HEK293 (cell line): ENCODE data around the gene ZNF343.

Experiments
- CTCF ChIA-PET: fragments of 350-600 bp; formaldehyde crosslinking; extraction: SDS; loops from one replicate; lab custom pipeline; 2021; ENCODE audit warnings: antibody characterized with exemption; lab: Yijun Ruan, JAX
- POLR2A ChIA-PET: fragments of 300-600 bp; formaldehyde crosslinking; extraction: SDS; loops from one replicate; lab custom pipeline; 2020; ENCODE audit warnings: antibody characterized with exemption, inconsistent platforms; lab: Yijun Ruan, JAX
- H3K27ac ChIP-seq: fragments of 200-500 bp; sonication (Bioruptor generic); 2 replicates; pipeline ENCODE4 v1.5.1; 2014; ENCODE audit warnings: low read depth, low read length, control low read depth, inconsistent platforms; ENCODE audit errors: extremely low read depth
- H3K36me3 ChIP-seq, 2 experiments: fragments of 200-500 bp in 1 of 2; sonication (Bioruptor generic) in 1 of 2; 1 replicate in 1 of 2; 2 replicates in 1 of 2; pipeline ENCODE4 v1.5.1; 2014 to 2017; ENCODE audit warnings: inconsistent platforms in 2 of 2, low read length in 2 of 2; ENCODE audit not compliant: control insufficient read depth in 2 of 2, insufficient read depth in 1 of 2
- H3K4me1 ChIP-seq: fragments of 200-500 bp; sonication (Bioruptor generic); 2 replicates; pipeline ENCODE4 v1.5.1; 2014; ENCODE audit warnings: mild to moderate bottlenecking, low read length, inconsistent platforms; ENCODE audit not compliant: control insufficient read depth, insufficient read depth
- H3K4me3 ChIP-seq: 2 replicates; pipeline ENCODE4 v1.5.1; 2011; ENCODE audit warnings: low read depth, mild to moderate bottlenecking, control low read depth, low read length, moderate library complexity
- H3K9me3 ChIP-seq: fragments of 200-500 bp; sonication (Bioruptor generic); 2 replicates; pipeline ENCODE4 v1.5.1; 2014; ENCODE audit warnings: low read depth, low read length, inconsistent platforms; ENCODE audit not compliant: control insufficient read depth, insufficient read depth
- EGR2 ChIP-seq: fragments of 450-650 bp; formaldehyde crosslinking; IDR thresholded peaks from 2 replicates; pipeline ENCODE4 v1.5.1; 2016; ENCODE audit warnings: low read depth, missing biosample characterization, missing genetic modification characterization
- OVOL3 ChIP-seq: fragments of 450-650 bp; formaldehyde crosslinking; IDR thresholded peaks from 2 replicates; pipeline ENCODE4 v1.5.1; 2016; ENCODE audit warnings: missing biosample characterization, missing genetic modification characterization
- REPIN1 ChIP-seq: fragments of 450-650 bp; formaldehyde crosslinking; IDR thresholded peaks from 2 replicates; pipeline ENCODE4 v1.5.1; 2017; ENCODE audit warnings: missing biosample characterization, missing genetic modification characterization, low read depth
- ZBTB17 ChIP-seq: fragments of 450-650 bp; formaldehyde crosslinking; IDR thresholded peaks from 2 replicates; pipeline ENCODE4 v1.5.1; 2016; ENCODE audit warnings: missing biosample characterization, missing genetic modification characterization
- ZBTB44 ChIP-seq: fragments of 450-650 bp; IDR thresholded peaks from 2 replicates; pipeline ENCODE4 v1.5.1; 2018; ENCODE audit warnings: missing biosample characterization, mild to moderate bottlenecking, missing genetic modification characterization
- ZBTB8A ChIP-seq: fragments of 450-650 bp; formaldehyde crosslinking; IDR thresholded peaks from 2 replicates; pipeline ENCODE4 v1.5.1; 2016; ENCODE audit warnings: missing biosample characterization, missing genetic modification characterization
- ZFHX2 ChIP-seq: fragments of 450-650 bp; formaldehyde crosslinking; conservative IDR thresholded peaks from 2 replicates; pipeline ENCODE4 v1.5.1; 2016; ENCODE audit warnings: missing biosample characterization, missing genetic modification characterization
- ZNF121 ChIP-seq: fragments of 450-650 bp; formaldehyde crosslinking; IDR thresholded peaks from 2 replicates; pipeline ENCODE4 v1.5.1; 2016; ENCODE audit warnings: missing biosample characterization, missing genetic modification characterization
- ZNF292 ChIP-seq: fragments of 450-650 bp; formaldehyde crosslinking; IDR thresholded peaks from 2 replicates; pipeline ENCODE4 v1.5.1; 2016; ENCODE audit warnings: low read depth, missing biosample characterization, missing genetic modification characterization, borderline replicate concordance
- ZNF302 ChIP-seq: fragments of 450-650 bp; formaldehyde crosslinking; IDR thresholded peaks from 2 replicates; pipeline ENCODE4 v1.5.1; 2016; ENCODE audit warnings: missing biosample characterization, missing genetic modification characterization, low read depth
- ZNF529 ChIP-seq: fragments of 450-650 bp; formaldehyde crosslinking; IDR thresholded peaks from 2 replicates; pipeline ENCODE4 v1.5.1; 2017; ENCODE audit warnings: missing genetic modification characterization, missing biosample characterization; ENCODE audit not compliant: insufficient replicate concordance
- ZNF664 ChIP-seq: fragments of 450-650 bp; formaldehyde crosslinking; IDR thresholded peaks from 2 replicates; pipeline ENCODE4 v1.5.1; 2016; ENCODE audit warnings: missing biosample characterization, missing genetic modification characterization
- ZSCAN18 ChIP-seq: fragments of 450-650 bp; formaldehyde crosslinking; IDR thresholded peaks from 2 replicates; pipeline ENCODE4 v1.5.1; 2016; ENCODE audit warnings: missing biosample characterization, missing genetic modification characterization
- ZSCAN5A ChIP-seq: fragments of 450-650 bp; formaldehyde crosslinking; IDR thresholded peaks from 2 replicates; pipeline ENCODE4 v1.5.1; 2016; ENCODE audit warnings: missing biosample characterization, missing genetic modification characterization

ZNF343 gene

DNA sequence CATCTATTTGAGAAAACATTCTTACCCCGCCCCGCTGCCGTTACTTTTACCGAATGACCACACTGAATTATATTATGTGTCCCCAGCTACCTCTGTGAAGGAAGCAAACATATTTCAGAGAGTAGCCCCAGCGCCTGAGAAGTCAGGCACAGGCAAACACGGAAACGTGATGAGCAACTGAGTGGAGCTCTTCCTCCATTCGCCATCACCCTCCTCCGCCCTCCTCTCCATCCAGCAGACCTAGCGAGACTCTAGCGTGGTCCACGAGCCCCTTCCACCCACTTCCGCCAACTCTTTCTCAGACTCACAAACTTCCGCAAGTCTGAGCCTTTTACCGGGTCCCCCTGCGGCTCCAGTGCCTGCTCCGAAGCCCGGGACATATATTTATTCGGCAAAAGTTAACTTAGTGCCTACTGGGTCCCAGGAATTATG, 38.7 kb downstream of the ZNF343 start (continued):
- no peak for TF ChIP-seq ZBTB44 (tag by site-specific recombination)

- CTCF ChIA-PET = interaction anchor here (0.5 to 2.9 kb wide), 6 partner anchors 10 to 398 kb away, joined by 3 to 14 read pairs (median 5); no protein-coding TSS in a partner anchor
- no peaks in the 10 kb centered on the region for H3K9me3 ChIP-seq
- no peaks in the 10 kb centered on the region; the same call in 1 of the 2 replicates for H3K4me1 ChIP-seq
- H3K36me3 ChIP-seq = peaks cover 51 to 66% of the 10 kb centered on the region in 2 experiments
- H3K4me3 ChIP-seq = peak overlapping the region; percentile 74
- TF ChIP-seq REPIN1 (tag by site-specific recombination) (no peak), ZNF529 (tag by site-specific recombination) (no peak), ZNF664 (peak; percentile 98), ZNF121 (tag by site-specific recombination) (0 out of 2 replicates have a peak, but pooled peaks have one; percentile 5), ZSCAN18 (tag by site-specific recombination) (no peak), ZBTB8A (tag by site-specific recombination) (peak; percentile 36; the same call in 1 of the 2 replicates), ZBTB17 (peak; percentile 91)
- no peak overlapping the region for H3K27ac ChIP-seq
- POLR2A ChIA-PET = interaction anchor here (0.6 to 3.4 kb wide), 5 partner anchors 9 to 205 kb away, joined by 4 to 51 read pairs (median 5); partner anchors contain the start of genes NOP56 and ZNF343
Observed at GRCh38 chr20:2468581-2469407, 39.9 kb downstream of the ZNF343 start.

GRCh38 chr20:2467412-2467811, 41.3 kb downstream of the ZNF343 start:
- CTCF ChIA-PET = interaction anchor here (0.7 to 2.9 kb wide), 5 partner anchors 9 to 260 kb away, joined by 3 to 14 read pairs (median 5); no protein-coding TSS in a partner anchor
- Histone ChIP-seq H3K9me3 (no peaks in the 10 kb centered on the region), H3K4me3 (no peak overlapping the region), H3K27ac (no peak overlapping the region), H3K4me1 (no peaks in the 10 kb centered on the region; the same call in 1 of the 2 replicates), H3K36me3 (peaks cover 63 to 80% of the 10 kb centered on the region in 2 experiments)
- POLR2A ChIA-PET = interaction anchor here (0.6 to 1.3 kb wide), 3 partner anchors 138 to 204 kb away, joined by 3 to 5 read pairs (median 3); partner anchors contain the start of gene NOP56
- TF ChIP-seq OVOL3 (no peak), ZSCAN5A (no peak), ZNF292 (tag by site-specific recombination) (no peak), EGR2 (peak; percentile 72), ZNF302 (no peak), ZFHX2 (tag by site-specific recombination) (peak; percentile 73)
